ENCODE results near the gene LILRA5. TPM values are rescaled to one million over a fixed set of nuclear protein-coding genes. Genes with fewer than 3 reads are reported as not detected.

The LILRA5 gene
- polyA plus RNA-seq, 1 experiment, result not detected

GRCh38 chr19:54337858-54338230, 24.9 kb upstream of the LILRA5 start:
- ChIA-PET CTCF (interaction anchor here (1.0 kb wide), 1 partner anchor 17 kb away, joined by 3 read pairs; no protein-coding TSS in a partner anchor), POLR2A (no interaction called here)
- H3K36me3 ChIP-seq (ENCODE audit: control insufficient read depth, insufficient read depth, low read length), result no peaks in the 10 kb centered on the region
- H3K27me3 ChIP-seq (ENCODE audit: control insufficient read depth, insufficient read depth, low read length), result no peaks in the 10 kb centered on the region
- TF ChIP-seq, protein P1, sequence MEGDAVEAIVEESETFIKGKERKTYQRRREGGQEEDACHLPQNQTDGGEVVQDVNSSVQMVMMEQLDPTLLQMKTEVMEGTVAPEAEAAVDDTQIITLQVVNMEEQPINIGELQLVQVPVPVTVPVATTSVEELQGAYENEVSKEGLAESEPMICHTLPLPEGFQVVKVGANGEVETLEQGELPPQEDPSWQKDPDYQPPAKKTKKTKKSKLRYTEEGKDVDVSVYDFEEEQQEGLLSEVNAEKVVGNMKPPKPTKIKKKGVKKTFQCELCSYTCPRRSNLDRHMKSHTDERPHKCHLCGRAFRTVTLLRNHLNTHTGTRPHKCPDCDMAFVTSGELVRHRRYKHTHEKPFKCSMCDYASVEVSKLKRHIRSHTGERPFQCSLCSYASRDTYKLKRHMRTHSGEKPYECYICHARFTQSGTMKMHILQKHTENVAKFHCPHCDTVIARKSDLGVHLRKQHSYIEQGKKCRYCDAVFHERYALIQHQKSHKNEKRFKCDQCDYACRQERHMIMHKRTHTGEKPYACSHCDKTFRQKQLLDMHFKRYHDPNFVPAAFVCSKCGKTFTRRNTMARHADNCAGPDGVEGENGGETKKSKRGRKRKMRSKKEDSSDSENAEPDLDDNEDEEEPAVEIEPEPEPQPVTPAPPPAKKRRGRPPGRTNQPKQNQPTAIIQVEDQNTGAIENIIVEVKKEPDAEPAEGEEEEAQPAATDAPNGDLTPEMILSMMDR (IDR thresholded peaks at IDR 0.05; ENCODE audit: insufficient read depth, low read depth, low read length), result no peak
- no peak overlapping the region for H3K4me3 ChIP-seq (ENCODE audit: low read depth, low read length)
- DNase-seq (ENCODE audit: low read depth), result no peak

- Histone ChIP-seq H3K36me3 (ENCODE audit: control insufficient read depth, insufficient read depth, low read length) (no peaks in the 10 kb centered on the region), H3K4me3 (ENCODE audit: low read depth, low read length) (no peak overlapping the region), H3K27me3 (ENCODE audit: control insufficient read depth, insufficient read depth, low read length) (no peaks in the 10 kb centered on the region)
- ChIA-PET POLR2A (no interaction called here), CTCF (no interaction called here)
- TF ChIP-seq, protein P1 (IDR thresholded peaks at IDR 0.05; ENCODE audit: insufficient read depth, low read depth, low read length), result no peak
- DNase-seq (ENCODE audit: low read depth), result no peak
Measured at GRCh38 chr19:54336893-54337857, 24.2 kb upstream of the LILRA5 start.

DNA sequence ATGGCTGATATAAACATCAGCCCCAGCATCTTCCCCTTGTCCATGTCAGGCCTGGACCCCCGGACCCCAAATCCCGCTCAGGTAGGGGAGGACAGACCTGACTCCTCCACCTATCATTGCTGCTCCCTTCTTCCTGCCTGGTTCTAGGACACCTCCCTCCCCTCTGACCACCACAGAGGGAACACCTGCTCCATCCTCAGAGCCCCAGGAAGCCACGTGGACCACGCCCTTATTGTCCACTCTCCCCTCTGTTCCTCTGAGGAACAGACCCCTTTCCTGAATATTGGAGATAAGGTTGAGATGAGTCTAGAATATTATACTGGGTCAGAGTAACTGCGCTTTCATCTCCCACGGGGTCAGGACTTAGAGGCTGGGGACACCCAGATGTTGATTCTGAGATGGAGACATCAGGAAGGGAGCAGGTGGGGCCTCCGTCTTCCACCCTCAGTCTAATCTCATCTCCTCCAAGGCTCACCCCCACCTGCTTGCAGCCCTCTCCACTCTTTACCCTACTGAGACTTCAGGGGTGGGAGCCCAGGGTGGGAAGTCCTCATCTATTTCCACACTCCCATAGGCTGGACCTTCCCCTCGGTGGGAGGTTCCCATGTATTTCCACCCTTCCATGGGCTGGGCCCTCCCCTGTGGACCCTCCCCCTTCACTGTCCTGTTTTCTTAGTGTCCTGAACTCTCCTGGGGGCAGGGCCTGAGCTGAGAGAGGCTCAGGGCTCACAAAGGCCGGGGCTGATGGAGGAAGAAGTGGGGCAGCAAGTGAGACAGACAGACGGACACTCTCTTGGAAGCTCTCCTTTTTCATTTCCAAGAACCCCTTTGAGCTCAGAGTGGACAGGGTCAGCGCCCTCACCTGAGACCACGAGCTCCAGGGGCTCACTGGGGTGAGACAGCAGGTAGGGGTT, 23.3 kb upstream of the LILRA5 start:
- H3K36me3 ChIP-seq (ENCODE audit: control insufficient read depth, insufficient read depth, low read length), result no peaks in the 10 kb centered on the region
- no peaks in the 10 kb centered on the region for H3K27me3 ChIP-seq (ENCODE audit: control insufficient read depth, insufficient read depth, low read length)
- ChIA-PET POLR2A (no interaction called here), CTCF (no interaction called here)
- no peak overlapping the region for H3K4me3 ChIP-seq (ENCODE audit: low read depth, low read length)
- no peak for DNase-seq (ENCODE audit: low read depth)
- TF ChIP-seq, protein P1 (IDR thresholded peaks at IDR 0.05; ENCODE audit: insufficient read depth, low read depth, low read length), result no peak

- ChIA-PET POLR2A (no interaction called here), CTCF (no interaction called here)
- Histone ChIP-seq H3K4me3 (ENCODE audit: low read depth, low read length) (no peak overlapping the region), H3K27me3 (ENCODE audit: control insufficient read depth, insufficient read depth, low read length) (no peaks in the 10 kb centered on the region), H3K36me3 (ENCODE audit: control insufficient read depth, insufficient read depth, low read length) (no peaks in the 10 kb centered on the region)
- DNase-seq (ENCODE audit: low read depth), result no peak
- TF ChIP-seq, protein P1 (IDR thresholded peaks at IDR 0.05; ENCODE audit: insufficient read depth, low read depth, low read length), result no peak
Measured at GRCh38 chr19:54335164-54335563, 22.2 kb upstream of the LILRA5 start.

Data from BJ (cell line).